H7 (cell line): ENCODE data around the gene NEU2. TPM values are rescaled to one million over a fixed set of nuclear protein-coding genes. Genes with fewer than 3 reads are reported as not detected.
A peak's percentile ranks its signal among the peaks of the same experiment; 100 is the strongest.

Experiments
- DNase-seq: peaks from one replicate; pipeline ENCODE4 v3.0.0; 2012
- H3K27me3 ChIP-seq: 2 replicates; pipeline ENCODE4 v1.6.0; 2011; ENCODE audit warnings: mild to moderate bottlenecking, low read length; ENCODE audit not compliant: control insufficient read depth, insufficient read depth
- H3K36me3 ChIP-seq: replicated peaks from 2 replicates; pipeline ENCODE4 v1.5.1; 2011; ENCODE audit warnings: low read length; ENCODE audit not compliant: control insufficient read depth, insufficient read depth
- H3K4me3 ChIP-seq: 2 replicates; pipeline ENCODE4 v1.5.1; 2011; ENCODE audit warnings: low read depth, mild to moderate bottlenecking, control low read depth, low read length, moderate library complexity; ENCODE audit not compliant: insufficient read depth
- total RNA-seq: library from RNA; depleted of rRNA; stranded (reverse); fragments of >200 nt; shearing (Covaris generic); gene quantifications from 2 replicates; pipeline ENCODE4 v1.2.3, GENCODE V29; 2014; rRNA removed

NEU2 gene
- total RNA-seq, result not detected in 2 replicates

- no peak for DNase-seq
- Histone ChIP-seq H3K4me3 (no peak within 1 kb of the TSS), H3K36me3 (no peaks in the 10 kb centered on the region), H3K27me3 (no peaks in the 10 kb centered on the region)
These were observed at the start of gene NEU2 for GRCh38 chr2:233032551-233033320. Gene NEU2 (plus strand): TSS chr2:233032672. CDS start chr2:233032672, 0 bp downstream.

- Histone ChIP-seq H3K36me3 (no peaks in the 10 kb centered on the region), H3K27me3 (no peaks in the 10 kb centered on the region), H3K4me3 (no peak overlapping the region)
- DNase-seq, result peak; percentile 88
These were observed 49.4 kb upstream of the NEU2 start for GRCh38 chr2:232982926-232983668.

GRCh38 chr2:232983669-232984140 lies 48.8 kb upstream of the NEU2 start:
- DNase-seq, result no peak
- Histone ChIP-seq H3K27me3 (no peaks in the 10 kb centered on the region), H3K4me3 (no peak overlapping the region), H3K36me3 (no peaks in the 10 kb centered on the region)

GRCh38 chr2:232984451-232985207 lies 47.8 kb upstream of the NEU2 start:
- no peak overlapping the region for H3K4me3 ChIP-seq
- no peak for DNase-seq
- no peaks in the 10 kb centered on the region for H3K36me3 ChIP-seq
- no peaks in the 10 kb centered on the region for H3K27me3 ChIP-seq

- no peaks in the 10 kb centered on the region for H3K27me3 ChIP-seq
- H3K4me3 ChIP-seq, result no peak overlapping the region
- no peaks in the 10 kb centered on the region for H3K36me3 ChIP-seq
- no peak for DNase-seq
These were observed 46.3 kb upstream of the NEU2 start for GRCh38 chr2:232986155-232986554.

GRCh38 chr2:232993231-232993821 lies 39.1 kb upstream of the NEU2 start:
- no peaks in the 10 kb centered on the region for H3K36me3 ChIP-seq
- DNase-seq, result no peak
- no peak overlapping the region for H3K4me3 ChIP-seq
- H3K27me3 ChIP-seq, result no peaks in the 10 kb centered on the region

GRCh38 chr2:232994446-232994845 lies 38.0 kb upstream of the NEU2 start:
- DNase-seq, result no peak
- no peak overlapping the region for H3K4me3 ChIP-seq
- H3K36me3 ChIP-seq, result no peaks in the 10 kb centered on the region
- no peaks in the 10 kb centered on the region for H3K27me3 ChIP-seq

GRCh38 chr2:232997749-232998665 lies 34.5 kb upstream of the NEU2 start:
- no peak for DNase-seq
- Histone ChIP-seq H3K4me3 (no peak overlapping the region), H3K27me3 (no peaks in the 10 kb centered on the region), H3K36me3 (no peaks in the 10 kb centered on the region)

- DNase-seq, result no peak
- no peaks in the 10 kb centered on the region for H3K36me3 ChIP-seq
- no peak overlapping the region for H3K4me3 ChIP-seq
- no peaks in the 10 kb centered on the region for H3K27me3 ChIP-seq
These were observed 33.8 kb upstream of the NEU2 start for GRCh38 chr2:232998666-232998985.

- Histone ChIP-seq H3K36me3 (no peaks in the 10 kb centered on the region), H3K27me3 (no peaks in the 10 kb centered on the region), H3K4me3 (no peak overlapping the region)
- peak; percentile 71 for DNase-seq
These were observed 33.1 kb upstream of the NEU2 start for GRCh38 chr2:232999354-232999753.

GRCh38 chr2:233000886-233001750 lies 31.4 kb upstream of the NEU2 start:
- H3K4me3 ChIP-seq, result no peak overlapping the region

GRCh38 chr2:233002829-233003657 lies 29.4 kb upstream of the NEU2 start:
- DNase-seq, result no peak
- Histone ChIP-seq H3K4me3 (no peak overlapping the region), H3K36me3 (no peaks in the 10 kb centered on the region), H3K27me3 (no peaks in the 10 kb centered on the region)

More at GRCh38 chr2:233000886-233001750, 31.4 kb upstream of the NEU2 start:
- no peak for DNase-seq
- no peaks in the 10 kb centered on the region for H3K27me3 ChIP-seq
- no peaks in the 10 kb centered on the region for H3K36me3 ChIP-seq
